CD4-positive, alpha-beta T cell treated with Interleukin-4 for 1 hour (primary cell): Measurements from ENCODE around the gene EFNA3.

Source experiments
- DNase-seq, 2 donors: peaks; one replicate each; pipeline ENCODE4 v3.0.0-alpha.2; 2020 to 2022

The EFNA3 gene

GRCh38 chr1:155078469-155079209 lies at the start of gene EFNA3:
TSS of gene EFNA3 (plus strand) at chr1:155078837. CDS start at chr1:155078942, 105 bp downstream.
- DNase-seq, result peak; percentile 61 to 74

DNA sequence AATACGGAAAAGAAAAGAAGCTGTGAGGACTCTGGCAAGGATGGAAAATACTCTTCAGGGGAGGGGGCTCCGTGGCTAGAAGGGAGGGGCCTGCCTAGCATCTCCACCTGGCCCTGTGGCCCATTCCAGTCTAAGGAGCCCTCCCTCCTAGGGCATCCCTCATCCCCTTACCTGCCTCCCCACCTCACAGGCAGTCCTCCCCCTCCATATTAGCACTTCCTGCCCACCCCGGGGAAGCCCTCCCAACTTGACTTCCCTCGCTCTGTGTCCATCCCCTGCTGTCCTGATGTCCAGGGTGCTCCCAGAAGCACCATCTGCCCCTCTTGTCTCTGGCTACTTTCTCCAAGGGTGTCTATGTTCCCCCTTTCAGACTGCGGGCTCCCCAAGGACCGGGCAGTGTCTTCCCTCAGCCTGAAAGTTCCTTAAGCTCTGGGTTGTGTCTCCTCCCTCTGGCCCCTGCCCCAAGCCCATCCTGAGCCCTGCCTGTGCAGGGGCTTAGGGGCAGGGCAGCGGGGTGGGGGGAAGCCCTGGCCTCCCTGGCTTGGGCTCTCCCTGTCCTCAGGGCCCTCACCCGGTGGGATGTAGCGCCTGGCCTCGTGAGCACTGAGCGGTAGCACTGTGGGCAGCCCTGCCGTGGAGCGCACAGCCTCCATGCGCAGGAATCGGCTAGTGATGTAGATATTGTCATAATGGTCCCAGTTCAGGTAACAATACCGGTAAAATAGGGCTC lies 49.0 kb upstream of the EFNA3 start:
- DNase-seq, result no peak

DNA sequence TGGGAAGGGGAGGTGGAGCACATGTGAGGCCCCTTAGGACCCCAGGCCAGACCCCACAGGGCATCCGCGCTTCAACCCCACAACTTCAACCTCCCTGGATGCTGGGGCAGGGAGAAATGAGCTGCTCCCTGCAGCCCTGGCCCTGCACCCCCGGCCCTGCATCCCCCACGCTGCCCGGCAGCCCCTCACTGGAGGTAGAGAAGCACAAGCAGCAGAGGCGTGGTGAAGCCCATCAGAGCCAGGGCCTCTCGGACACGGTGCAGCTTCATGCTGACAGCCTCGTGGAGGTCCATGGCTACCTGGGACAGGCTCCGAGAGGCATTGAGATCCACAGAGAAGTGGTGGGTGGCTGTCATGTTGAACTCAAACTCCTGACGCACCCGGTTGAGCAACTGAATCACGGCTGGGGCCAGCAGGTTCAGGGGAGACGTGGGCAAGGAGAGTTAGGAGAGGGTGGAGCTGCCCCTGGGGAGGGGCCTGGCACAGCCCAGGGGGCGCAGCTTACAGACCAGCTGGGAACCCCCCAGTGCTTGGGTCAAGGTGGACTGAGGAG lies 48.3 kb upstream of the EFNA3 start:
- no peak for DNase-seq

DNA sequence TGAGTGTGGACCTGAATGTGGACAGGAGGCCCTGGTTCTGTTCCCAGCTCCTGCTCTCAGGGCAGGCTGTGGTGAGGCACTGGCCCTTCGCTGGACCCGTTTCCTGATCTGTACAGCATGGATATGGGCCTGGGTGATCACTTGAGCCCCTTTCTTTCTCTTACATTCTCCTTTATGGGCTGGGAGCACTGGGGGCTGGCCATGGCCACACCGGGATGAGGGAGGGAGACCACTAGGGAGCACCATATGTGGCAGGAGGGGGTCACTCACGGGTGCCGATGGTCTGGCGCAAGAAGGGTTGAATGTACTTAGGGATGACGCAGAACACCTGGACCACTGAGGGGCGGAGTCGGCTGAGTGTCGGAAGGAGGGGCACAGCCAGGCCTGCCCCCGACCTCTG lies 47.7 kb upstream of the EFNA3 start:
- DNase-seq, result no peak

DNA sequence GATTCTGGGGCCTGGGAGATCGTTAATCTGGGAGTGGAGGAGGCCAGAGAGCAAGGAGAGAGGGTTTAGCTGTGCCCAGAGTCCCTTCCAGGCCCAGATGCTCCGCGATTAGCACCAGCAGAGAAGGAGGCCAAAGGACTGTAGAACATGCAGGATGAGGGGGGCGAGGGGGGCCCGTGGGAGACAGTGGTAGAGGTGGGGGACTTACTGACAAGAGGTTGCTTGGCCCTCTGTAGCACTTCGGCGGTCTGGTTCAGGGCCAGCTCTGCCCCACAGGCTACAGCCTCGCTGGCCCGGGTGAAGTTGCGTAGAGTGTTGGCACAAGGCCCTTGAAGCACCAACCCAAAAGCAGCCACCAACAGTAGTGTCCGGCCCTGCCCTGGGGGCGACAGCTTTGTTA lies 45.8 kb upstream of the EFNA3 start:
- DNase-seq, result no peak

GRCh38 chr1:155033524-155033923 lies 45.1 kb upstream of the EFNA3 start, which contains the start of the genes DCST1 and DCST2:
TSS of gene DCST1 (plus strand) at chr1:155033824. CDS start at chr1:155034037, 213 bp downstream.
TSS of gene DCST2 (minus strand) at chr1:155033781. CDS start at chr1:155033701, 80 bp downstream.
- DNase-seq, result no peak

- no peak for DNase-seq
These were observed 44.1 kb upstream of the EFNA3 start for GRCh38 chr1:155034318-155035208.

- DNase-seq, result no peak
These were observed 42.7 kb upstream of the EFNA3 start for GRCh38 chr1:155035936-155036335.

GRCh38 chr1:155037043-155037442 lies 41.6 kb upstream of the EFNA3 start:
- no peak for DNase-seq

- no peak for DNase-seq
These were observed 40.7 kb upstream of the EFNA3 start for GRCh38 chr1:155037851-155038441.

GRCh38 chr1:155038602-155039307 lies 39.9 kb upstream of the EFNA3 start:
- no peak for DNase-seq

GRCh38 chr1:155039308-155039669 lies 39.3 kb upstream of the EFNA3 start:
- DNase-seq, result no peak

DNA sequence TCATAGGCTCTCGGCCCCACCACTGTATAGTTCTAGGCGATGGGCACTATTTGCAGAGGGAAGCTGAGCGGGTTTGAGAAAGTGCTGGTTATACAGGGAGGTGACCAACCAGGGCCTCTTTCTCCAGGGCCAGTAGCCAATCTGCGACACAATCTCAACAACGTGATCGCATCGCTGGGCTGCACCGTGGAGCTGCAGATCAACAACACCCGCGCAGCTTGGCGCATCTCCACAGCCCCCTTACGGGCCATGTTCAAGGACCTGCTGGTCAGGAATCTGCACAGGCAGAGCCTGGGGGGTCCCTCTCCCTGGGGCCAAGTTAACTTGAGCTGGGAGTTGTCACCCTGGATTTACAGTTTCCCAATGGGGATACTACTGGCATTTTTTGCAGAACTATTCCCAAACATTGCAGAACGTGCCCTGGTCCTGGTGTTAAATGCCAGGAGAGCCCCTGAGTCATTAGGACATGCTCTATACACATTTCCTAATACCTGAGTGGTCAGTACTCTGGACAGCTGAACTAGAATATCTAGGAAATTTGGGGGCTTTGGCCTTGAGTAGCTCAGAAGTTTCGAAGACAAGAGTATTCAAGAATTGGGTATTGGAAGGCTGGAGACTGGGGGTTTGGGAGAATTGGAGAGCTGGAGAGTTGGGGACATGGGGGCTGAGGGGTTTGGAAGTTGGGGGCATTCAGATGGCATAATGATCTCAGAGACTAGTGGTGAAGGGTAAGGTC lies 38.1 kb upstream of the EFNA3 start:
- DNase-seq, result no peak

DNA sequence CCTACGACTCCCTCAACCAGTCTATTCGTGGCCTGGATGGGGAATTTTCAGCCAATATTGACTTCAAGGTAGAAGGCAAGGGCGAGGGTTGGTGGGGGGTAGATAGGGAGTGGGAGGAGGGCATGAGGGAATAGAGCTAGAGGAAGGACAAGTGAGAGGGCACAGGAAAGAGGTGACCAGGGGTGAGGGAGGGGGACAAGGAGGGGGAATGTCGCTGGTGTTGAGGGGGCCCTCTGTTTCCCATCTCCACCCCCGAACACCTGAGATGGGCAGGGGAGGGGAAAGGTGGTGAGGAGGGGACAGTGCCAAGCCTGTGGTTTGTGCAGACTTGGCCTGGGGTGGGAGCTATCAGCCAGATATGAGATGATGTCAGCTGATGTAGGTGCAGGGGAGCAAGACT lies 35.8 kb upstream of the EFNA3 start:
- DNase-seq, result no peak

DNA sequence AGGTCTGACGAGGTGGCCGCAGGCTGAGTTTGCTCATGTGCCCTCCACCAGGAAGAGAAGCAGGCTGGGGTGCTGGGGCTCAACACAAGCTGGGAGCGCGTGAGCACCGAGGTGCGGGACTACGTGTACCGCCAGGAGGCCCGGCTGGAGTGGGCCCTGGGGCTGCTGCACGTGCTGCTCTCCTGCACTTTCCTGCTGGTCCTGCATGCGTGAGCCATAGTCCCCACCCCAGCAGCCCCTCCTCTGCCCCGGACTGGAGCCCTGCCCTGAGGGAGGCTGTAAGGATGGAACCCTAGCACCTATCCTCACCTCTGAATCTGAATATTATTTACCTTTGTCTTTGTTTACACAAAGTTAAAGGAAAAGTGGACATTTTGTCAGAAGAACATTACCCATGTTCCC lies 35.3 kb upstream of the EFNA3 start:
- no peak for DNase-seq

DNA sequence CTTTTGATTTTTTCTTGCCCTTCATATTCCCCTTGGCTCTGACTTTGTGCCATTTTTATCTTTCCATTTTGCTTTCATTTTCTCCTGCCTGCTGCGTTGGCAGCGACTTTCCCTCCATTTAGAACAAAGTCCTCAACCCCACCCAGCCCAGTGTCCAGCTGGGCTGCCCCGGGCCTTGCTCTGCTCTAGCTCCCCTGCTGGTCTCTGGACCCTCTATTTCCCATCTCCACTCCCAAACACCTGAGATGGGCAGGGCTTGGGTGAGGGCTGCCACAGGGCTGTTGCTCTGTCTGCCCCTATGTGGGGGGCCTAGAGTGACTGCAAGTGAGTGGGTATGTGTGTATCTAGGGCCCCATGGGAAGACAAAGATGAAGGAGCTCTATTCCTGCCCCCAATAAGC lies 34.8 kb upstream of the EFNA3 start:
- DNase-seq, result no peak

DNA sequence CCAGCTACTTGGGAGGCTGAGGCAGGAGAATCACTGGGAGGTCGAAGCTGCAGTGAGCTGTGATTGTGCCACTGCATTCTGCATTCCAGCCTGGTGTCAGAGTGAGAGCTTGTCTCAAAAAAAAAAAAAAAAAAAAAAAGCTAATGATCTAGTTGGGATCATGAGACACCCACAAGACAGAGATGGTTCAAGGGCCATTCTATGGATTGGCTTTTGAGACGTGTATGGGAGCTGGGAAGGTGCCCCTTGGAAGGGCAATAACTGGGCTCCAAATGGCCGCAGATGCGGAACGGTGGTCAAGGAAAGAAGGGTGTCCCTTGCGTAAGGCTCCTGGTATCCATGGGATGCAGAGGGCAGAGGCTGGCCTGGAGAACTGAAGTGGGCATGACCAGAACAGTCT lies 34.3 kb upstream of the EFNA3 start:
- no peak for DNase-seq

- DNase-seq, result peak; percentile 76 to 78
These were observed 33.6 kb upstream of the EFNA3 start for GRCh38 chr1:155044812-155045657.

DNA sequence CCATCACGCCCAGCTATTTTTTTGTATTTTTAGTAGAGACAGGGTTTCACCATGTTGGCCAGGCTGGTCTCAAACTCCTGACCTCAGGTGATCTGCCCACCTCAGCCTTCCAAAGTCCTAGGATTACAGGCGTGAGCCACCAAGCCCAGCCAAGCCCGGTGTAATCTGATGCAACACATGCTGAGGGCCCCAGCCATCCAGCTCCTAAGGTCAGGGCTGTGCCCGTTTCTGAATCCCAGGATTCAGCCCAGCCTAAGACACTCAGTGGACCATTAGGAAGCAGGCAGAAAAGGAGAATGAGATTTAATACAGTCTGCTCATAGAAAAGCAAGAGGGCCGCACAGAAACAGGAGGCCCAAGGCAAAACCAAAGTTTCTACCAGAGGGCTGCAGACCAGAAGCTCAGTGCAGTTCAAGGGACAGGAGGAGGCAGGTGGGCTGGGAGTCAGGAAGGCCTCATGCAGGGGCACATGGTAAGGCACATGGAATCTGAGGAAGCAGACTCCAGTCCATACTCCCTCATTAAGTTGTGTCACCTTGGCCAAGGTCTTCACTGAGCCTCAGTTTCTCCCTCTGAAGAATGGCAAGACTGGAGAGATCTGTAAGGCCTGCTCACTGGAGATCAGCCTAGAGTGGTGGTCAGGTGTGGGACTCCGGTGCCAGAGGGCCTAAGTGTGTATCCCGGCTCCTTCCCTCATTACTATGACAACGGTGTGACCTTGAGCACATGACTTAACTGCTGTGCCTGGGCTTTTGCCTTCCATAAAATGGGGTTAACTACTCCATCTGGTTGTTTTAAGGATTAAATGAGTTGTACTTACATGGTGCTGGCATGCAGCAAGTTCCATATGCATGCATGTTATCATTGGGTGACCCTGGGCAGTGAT lies 29.9 kb upstream of the EFNA3 start:
- no peak for DNase-seq
